ENCODE results near the gene VSTM2B.

VSTM2B gene

GRCh38 chr19:29488316-29488715 is 37.5 kb upstream of the VSTM2B start:
- H3K4me3 ChIP-seq (replicated peaks; ENCODE audit: low read depth, low read length), result no peak overlapping the region
- no peak for DNase-seq (ENCODE audit: low read depth)
- no peak for TF ChIP-seq CTCF (IDR thresholded peaks at IDR 0.05; ENCODE audit: low read length, missing control alignments)

GRCh38 chr19:29489172-29489951 is 36.4 kb upstream of the VSTM2B start:
- H3K4me3 ChIP-seq (replicated peaks; ENCODE audit: low read depth, low read length), result no peak overlapping the region
- no peak for TF ChIP-seq CTCF (IDR thresholded peaks at IDR 0.05; ENCODE audit: low read length, missing control alignments)

GRCh38 chr19:29491491-29491890 is 34.3 kb upstream of the VSTM2B start:
- DNase-seq (ENCODE audit: low read depth), result no peak
- no peak overlapping the region for H3K4me3 ChIP-seq (replicated peaks; ENCODE audit: low read depth, low read length)
- TF ChIP-seq CTCF (IDR thresholded peaks at IDR 0.05; ENCODE audit: low read length, missing control alignments), result no peak

More at GRCh38 chr19:29489172-29489951, 36.4 kb upstream of the VSTM2B start:
- DNase-seq (ENCODE audit: low read depth), result no peak

GRCh38 chr19:29491995-29492577 is 33.7 kb upstream of the VSTM2B start:
- TF ChIP-seq CTCF (IDR thresholded peaks at IDR 0.05; ENCODE audit: low read length, missing control alignments), result no peak
- DNase-seq (ENCODE audit: low read depth), result no peak
- no peak overlapping the region for H3K4me3 ChIP-seq (replicated peaks; ENCODE audit: low read depth, low read length)

GRCh38 chr19:29492769-29493168 is 33.0 kb upstream of the VSTM2B start:
- no peak for TF ChIP-seq CTCF (IDR thresholded peaks at IDR 0.05; ENCODE audit: low read length, missing control alignments)
- DNase-seq (ENCODE audit: low read depth), result no peak

GRCh38 chr19:29495091-29495490 is 30.7 kb upstream of the VSTM2B start:
- no peak for DNase-seq (ENCODE audit: low read depth)
- no peak overlapping the region for H3K4me3 ChIP-seq (replicated peaks; ENCODE audit: low read depth, low read length)
- TF ChIP-seq CTCF (IDR thresholded peaks at IDR 0.05; ENCODE audit: low read length, missing control alignments), result no peak

More at GRCh38 chr19:29492769-29493168, 33.0 kb upstream of the VSTM2B start:
- H3K4me3 ChIP-seq (replicated peaks; ENCODE audit: low read depth, low read length), result no peak overlapping the region
